CD4-positive, alpha-beta T cell treated with Interleukin-6 for 4 hours (primary cell): ENCODE data around the gene PFDN2.

Source experiments
- DNase-seq: peaks from one replicate; pipeline ENCODE4 v3.0.0-alpha.2; 2020; ENCODE audit warnings: mixed read lengths

PFDN2 gene

GRCh38 chr1:161117759-161118581 is at the start of gene PFDN2, which contains the start of gene NIT1:
TSS of gene PFDN2 (minus strand) at chr1:161118037. CDS start at chr1:161118026, 11 bp downstream.
TSS of gene NIT1 (plus strand) at chr1:161118105. CDS start at chr1:161118177, 72 bp downstream.
- DNase-seq: peak; percentile 84

- no peak for DNase-seq
These were observed 49.1 kb upstream of the PFDN2 start for GRCh38 chr1:161166669-161167548.

GRCh38 chr1:161165742-161166668 is 48.2 kb upstream of the PFDN2 start, which contains the start of gene PPOX:
TSS of gene PPOX (plus strand) at chr1:161166426. CDS start at chr1:161166848, 422 bp downstream.
- peak; percentile 93 for DNase-seq

GRCh38 chr1:161164901-161165610 is 47.2 kb upstream of the PFDN2 start:
- no peak for DNase-seq

- no peak for DNase-seq
These were observed 46.0 kb upstream of the PFDN2 start for GRCh38 chr1:161163793-161164192.

GRCh38 chr1:161162806-161163205 is 45.0 kb upstream of the PFDN2 start:
- no peak for DNase-seq

- no peak for DNase-seq
These were observed 44.2 kb upstream of the PFDN2 start for GRCh38 chr1:161162052-161162451.

- no peak for DNase-seq
These were observed 43.8 kb upstream of the PFDN2 start for GRCh38 chr1:161161652-161162051.

GRCh38 chr1:161160671-161161145 is 42.9 kb upstream of the PFDN2 start:
- DNase-seq: no peak

GRCh38 chr1:161159913-161160243 is 42.0 kb upstream of the PFDN2 start:
- no peak for DNase-seq

- DNase-seq: peak; percentile 94
These were observed 41.5 kb upstream of the PFDN2 start, which contains the start of gene USP21 for GRCh38 chr1:161159087-161159912. TSS of gene USP21 (plus strand) at chr1:161159500. CDS start at chr1:161160641, 1,141 bp downstream.

GRCh38 chr1:161158316-161159010 is 40.6 kb upstream of the PFDN2 start:
- DNase-seq: no peak

- no peak for DNase-seq
These were observed 40.0 kb upstream of the PFDN2 start for GRCh38 chr1:161157867-161158266.

GRCh38 chr1:161153682-161154337 is 36.0 kb upstream of the PFDN2 start, which contains the start of gene UFC1:
TSS of gene UFC1 (plus strand) at chr1:161153978. CDS start at chr1:161153998, 20 bp downstream.
- peak; percentile 82 for DNase-seq

GRCh38 chr1:161153176-161153575 is 35.3 kb upstream of the PFDN2 start:
- DNase-seq: no peak

GRCh38 chr1:161145832-161146231 is 28.0 kb upstream of the PFDN2 start:
- no peak for DNase-seq

- DNase-seq: no peak
These were observed 23.0 kb upstream of the PFDN2 start for GRCh38 chr1:161140755-161141400.

- DNase-seq: peak; percentile 64
These were observed 21.9 kb upstream of the PFDN2 start for GRCh38 chr1:161139766-161140165.

- DNase-seq: no peak
These were observed 20.6 kb upstream of the PFDN2 start for GRCh38 chr1:161138431-161138830.
